ENCODE data around the gene MYO9A. TPM values are rescaled to one million over a fixed set of nuclear protein-coding genes. Genes with fewer than 3 reads are reported as not detected.

Gene MYO9A
- total RNA-seq, 1 experiment from 2014 or later: 41.6 TPM

- intact Hi-C loops (cut with micrococcal nuclease; ENCODE audit: unreplicated experiment) (no loop called here), in situ Hi-C loops (cut with HindIII; ENCODE audit: low pct_unique_long_range_greater_than_20kb, low sequenced_read_pairs) (no loop called here)
- ChIA-PET CTCF (no interaction called here), POLR2A (no interaction called here)
- DNase-seq (ENCODE audit: low read depth, low spot score) (no peak), ATAC-seq (no peak)
- BruUV-seq (replicated peaks): no TSS peak
- Histone ChIP-seq H3K9me3 (ENCODE audit: control insufficient read depth, insufficient read depth, low read depth, low read length) (no peaks in the 10 kb centered on the region), H3K4me3 (ENCODE audit: low read depth in 2 of 2, low read length in 2 of 2) (no peak overlapping the region), H3K36me3 (ENCODE audit: control insufficient read depth, insufficient read depth, low read length) (no peaks in the 10 kb centered on the region; the same call in 1 of the 2 replicates), H3K4me1 (ENCODE audit: control insufficient read depth, insufficient read depth, low read length) (peaks cover 27% of the 10 kb centered on the region), H3K27me3 (ENCODE audit: control insufficient read depth, insufficient read depth, low read length) (no peaks in the 10 kb centered on the region), H3K27ac (ENCODE audit: low read length) (no peak overlapping the region)
- TF ChIP-seq SIN3A (IDR thresholded peaks at IDR 0.05; ENCODE audit: borderline replicate concordance, insufficient read depth, low read depth, low read length): no peak
- TF ChIP-seq REST (IDR thresholded peaks at IDR 0.05; ENCODE audit: insufficient read depth in 1 of 2, low read depth in 2 of 2, low read length in 1 of 2): no peak
- TF ChIP-seq CTCF (IDR thresholded peaks at IDR 0.05): no peak
- no peak for TF ChIP-seq POLR2AphosphoS5 (IDR thresholded peaks at IDR 0.05; ENCODE audit: low read depth, low read length)
- no peak for TF ChIP-seq TCF7L2 (IDR thresholded peaks at IDR 0.05; ENCODE audit: low read depth, low read length)
These were observed 4.5 kb downstream of the MYO9A start for GRCh38 chr15:72113347-72114031.

GRCh38 chr15:72112805-72113204 is 5.1 kb downstream of the MYO9A start:
- Histone ChIP-seq H3K27ac (ENCODE audit: low read length) (no peak overlapping the region), H3K36me3 (ENCODE audit: control insufficient read depth, insufficient read depth, low read length) (no peaks in the 10 kb centered on the region; the same call in 1 of the 2 replicates), H3K27me3 (ENCODE audit: control insufficient read depth, insufficient read depth, low read length) (no peaks in the 10 kb centered on the region), H3K4me1 (ENCODE audit: control insufficient read depth, insufficient read depth, low read length) (peaks cover 30% of the 10 kb centered on the region), H3K4me3 (ENCODE audit: low read depth in 2 of 2, low read length in 2 of 2) (no peak overlapping the region), H3K9me3 (ENCODE audit: control insufficient read depth, insufficient read depth, low read depth, low read length) (no peaks in the 10 kb centered on the region)
- ATAC-seq (no peak), DNase-seq (ENCODE audit: low read depth, low spot score) (no peak)
- intact Hi-C loops (cut with micrococcal nuclease; ENCODE audit: unreplicated experiment) (no loop called here), in situ Hi-C loops (cut with HindIII; ENCODE audit: low pct_unique_long_range_greater_than_20kb, low sequenced_read_pairs) (no loop called here)
- no TSS peak for BruUV-seq (replicated peaks)
- CTCF ChIA-PET: no interaction called here
- POLR2A ChIA-PET: no interaction called here
- TF ChIP-seq CTCF (IDR thresholded peaks at IDR 0.05) (no peak), REST (IDR thresholded peaks at IDR 0.05; ENCODE audit: insufficient read depth in 1 of 2, low read depth in 2 of 2, low read length in 1 of 2) (no peak), SIN3A (IDR thresholded peaks at IDR 0.05; ENCODE audit: borderline replicate concordance, insufficient read depth, low read depth, low read length) (no peak), POLR2AphosphoS5 (IDR thresholded peaks at IDR 0.05; ENCODE audit: low read depth, low read length) (no peak), TCF7L2 (IDR thresholded peaks at IDR 0.05; ENCODE audit: low read depth, low read length) (no peak)

All from Panc1 (cell line).